HepG2 (cell line): Measurements from ENCODE around the gene INSIG2. TPM values are rescaled to one million over a fixed set of nuclear protein-coding genes. Genes with fewer than 3 reads are reported as not detected.

Experiments used
- ASH2L ChIP-seq: fragments of 300-600, 200-600 bp; sonication (generic); IDR thresholded peaks from 2 replicates; pipeline ENCODE4 v1.7.0; 2017; ENCODE audit warnings: low read depth, mild to moderate bottlenecking, moderate library complexity, mixed read lengths, low read length; ENCODE audit not compliant: insufficient read length
- CHD4 ChIP-seq: fragments of 200-600 bp; sonication (generic); IDR thresholded peaks from 2 replicates; pipeline ENCODE4 v1.7.0; 2017; ENCODE audit warnings: mild to moderate bottlenecking, low read length, borderline replicate concordance
- EHMT2 ChIP-seq: fragments of 200-600 bp; sonication (generic); IDR thresholded peaks from 2 replicates; pipeline ENCODE4 v1.7.0; 2017; ENCODE audit warnings: antibody characterized with exemption, low read depth, low read length, borderline replicate concordance
- FOXK1 ChIP-seq: sonication (generic); formaldehyde crosslinking; IDR thresholded peaks from 2 replicates; pipeline ENCODE4 v1.4.0; 2020; ENCODE audit warnings: low read depth, missing genetic modification reagents, borderline replicate concordance
- GATAD2A ChIP-seq: IDR thresholded peaks from 2 replicates; pipeline ENCODE4 v1.6.1; 2016
- HMG20A ChIP-seq: IDR thresholded peaks from 2 replicates; pipeline ENCODE4 v1.6.1; 2016; ENCODE audit warnings: borderline replicate concordance
- JUND ChIP-seq: sonication (generic); formaldehyde crosslinking; IDR thresholded peaks from 2 replicates; pipeline ENCODE4 v1.8.0; 2022; ENCODE audit warnings: mild to moderate bottlenecking, missing genetic modification reagents
- KAT8 ChIP-seq: IDR thresholded peaks from 2 replicates; pipeline ENCODE4 v1.6.1; 2016; ENCODE audit warnings: missing genetic modification reagents, missing compliant biosample characterization
- NFIC ChIP-seq: IDR thresholded peaks from 2 replicates; pipeline ENCODE4 v1.6.1; 2012; ENCODE audit warnings: mild to moderate bottlenecking, low read length, inconsistent platforms
- POLR2G ChIP-seq: fragments of 200-400 bp; formaldehyde crosslinking; IDR thresholded peaks from 2 replicates; pipeline ENCODE4 v1.6.1; 2018; ENCODE audit warnings: mild to moderate bottlenecking, low read depth, low read length, moderate library complexity
- RCOR2 ChIP-seq: IDR thresholded peaks from 2 replicates; pipeline ENCODE4 v1.6.1; 2016; ENCODE audit warnings: missing biosample characterization, missing genetic modification reagents
- SATB2 ChIP-seq: sonication (generic); formaldehyde crosslinking; IDR thresholded peaks from 2 replicates; pipeline ENCODE4 v1.5.0; 2020; ENCODE audit warnings: missing genetic modification reagents
- SP5 ChIP-seq: IDR thresholded peaks from 2 replicates; pipeline ENCODE4 v1.6.1; 2016; ENCODE audit warnings: low read depth, borderline replicate concordance
- TEAD3 ChIP-seq: optimal IDR thresholded peaks from 2 replicates; pipeline ENCODE3; 2016; ENCODE audit warnings: borderline replicate concordance
- THAP11 ChIP-seq: IDR thresholded peaks from 2 replicates; pipeline ENCODE4 v1.6.1; 2016; ENCODE audit warnings: missing biosample characterization, missing genetic modification reagents
- YEATS2 ChIP-seq: sonication (generic); formaldehyde crosslinking; IDR thresholded peaks from 2 replicates; pipeline ENCODE4 v1.4.0; 2020; ENCODE audit warnings: missing genetic modification reagents, borderline replicate concordance
- ZBTB7B ChIP-seq: sonication (generic); formaldehyde crosslinking; IDR thresholded peaks from 2 replicates; pipeline ENCODE4 v1.4.0; 2020; ENCODE audit warnings: missing genetic modification reagents
- ZFY ChIP-seq: sonication (generic); formaldehyde crosslinking; IDR thresholded peaks from 2 replicates; pipeline ENCODE4 v1.4.0; 2020; ENCODE audit warnings: missing genetic modification reagents
- ZKSCAN8 ChIP-seq: IDR thresholded peaks from 2 replicates; pipeline ENCODE4 v1.6.1; 2016; ENCODE audit warnings: borderline replicate concordance, missing genetic modification reagents, missing compliant biosample characterization
- ZNF124 ChIP-seq: sonication (generic); formaldehyde crosslinking; IDR thresholded peaks from 2 replicates; pipeline ENCODE4 v1.4.0; 2020; ENCODE audit warnings: missing genetic modification reagents
- ZNF839 ChIP-seq: sonication (generic); formaldehyde crosslinking; IDR thresholded peaks from 2 replicates; pipeline ENCODE4 v1.4.0; 2020; ENCODE audit warnings: missing genetic modification reagents, mild to moderate bottlenecking, borderline replicate concordance
- polyA plus RNA-seq, 8 experiments: library from polyadenylated mRNA; depleted of rRNA in 3 of 8; stranded (reverse) in 7 of 8; unstranded in 1 of 8; fragments of >200 nt; fragmentation: Illumina TruSeq in 4 of 8; extraction: Trizol in 4 of 8; gene quantifications; 2 replicates each; pipeline versions ENCODE4 v1.2.1 to v1.2.3, GENCODE V29; 2011 to 2016; ENCODE audit warnings: low read depth in 4 of 8, missing spikeins in 1 of 8, mixed read lengths in 1 of 8; ENCODE audit not compliant: insufficient read depth in 1 of 8
- total RNA-seq, 5 experiments: library from RNA; depleted of rRNA; stranded (reverse); fragments of >200 nt; fragmentation: Illumina TruSeq; extraction: Trizol; gene quantifications; 2 replicates each; pipeline ENCODE4 v1.2.3, GENCODE V29; 2016; ENCODE audit warnings: low read depth in 1 of 5
- TF ChIP-seq, protein P1 (sequence below): IDR thresholded peaks from 2 replicates; pipeline ENCODE4 v1.6.1; 2018; ENCODE audit warnings: missing genetic modification reagents
- TF ChIP-seq, protein P2 (sequence below): sonication (generic); formaldehyde crosslinking; IDR thresholded peaks from 2 replicates; pipeline ENCODE4 v1.5.0; 2020; ENCODE audit warnings: mild to moderate bottlenecking, missing genetic modification reagents, borderline replicate concordance
- TF ChIP-seq, protein P3 (sequence below): sonication (generic); formaldehyde crosslinking; IDR thresholded peaks from 2 replicates; pipeline ENCODE4 v1.4.0; 2020; ENCODE audit warnings: mild to moderate bottlenecking, missing genetic modification reagents
- TF ChIP-seq, protein P4 (sequence below): IDR thresholded peaks from 2 replicates; pipeline ENCODE4 v1.6.1; 2012; ENCODE audit warnings: inconsistent platforms
- TF ChIP-seq, protein P5 (sequence below): sonication (generic); formaldehyde crosslinking; IDR thresholded peaks from 2 replicates; pipeline ENCODE4 v1.4.0; 2020; ENCODE audit warnings: mild to moderate bottlenecking, missing genetic modification reagents

INSIG2 gene
- total and polyA plus RNA-seq, 2 of the 13 experiments (the other 11 are each of a cell fraction or from before 2014, with no cell fraction given): 73.5 to 481 TPM

DNA sequence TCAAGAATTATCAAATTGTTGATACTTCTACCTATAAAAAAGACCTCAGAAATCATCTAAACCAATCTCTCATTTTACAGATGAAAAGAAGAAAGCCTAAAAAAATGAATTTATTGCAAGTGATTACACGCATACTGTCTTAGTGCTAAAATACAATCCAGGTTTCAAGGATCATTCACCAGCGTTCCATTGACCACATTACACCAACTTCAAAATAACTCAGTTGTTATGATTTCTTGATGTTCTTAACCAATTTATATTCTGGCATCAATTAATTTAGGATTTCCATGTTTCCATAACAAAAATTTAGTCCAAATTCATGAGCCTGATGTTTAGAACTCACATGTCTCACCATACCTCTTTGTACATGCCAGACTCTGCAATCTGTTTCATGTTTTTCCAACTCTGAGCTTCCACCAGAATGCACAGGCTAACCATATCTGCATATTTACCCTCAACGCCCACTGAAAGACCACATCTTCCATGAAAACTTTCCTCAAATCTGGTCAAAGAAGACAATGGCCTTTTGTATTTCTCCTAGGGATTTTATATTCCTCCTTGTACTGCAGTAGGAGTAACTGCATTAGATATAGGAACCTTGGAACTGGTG lies 2.1 kb upstream of the INSIG2 start (continued):
- TF ChIP-seq EHMT2 (peak; percentile 81; the same call in 1 of the 2 replicates), NFIC (0 out of 2 replicates have a peak, but pooled peaks have one; percentile 6), JUND (CRISPR knock-in tag) (0 out of 2 replicates have a peak, but pooled peaks have one; percentile 6), ASH2L (peak; percentile 84), RCOR2 (CRISPR knock-in tag) (no peak), ZKSCAN8 (no peak), CHD4 (peak; percentile 71; the same call in 1 of the 2 replicates), ZNF839 (CRISPR knock-in tag) (no peak), YEATS2 (CRISPR knock-in tag) (0 out of 2 replicates have a peak, but pooled peaks have one; percentile 19), FOXK1 (CRISPR knock-in tag) (peak; percentile 59; the same call in 1 of the 2 replicates), POLR2G (peak; percentile 89), KAT8 (CRISPR knock-in tag) (peak; percentile 9; the same call in 1 of the 2 replicates), TEAD3 (no peak), THAP11 (CRISPR knock-in tag) (no peak; the same call in 1 of the 2 replicates), ZFY (CRISPR knock-in tag) (peak; percentile 6; the same call in 1 of the 2 replicates), SP5 (peak; percentile 53; the same call in 1 of the 2 replicates), GATAD2A (CRISPR knock-in tag) (peak; percentile 54; the same call in 1 of the 2 replicates), HMG20A (CRISPR knock-in tag) (peak; percentile 72; the same call in 1 of the 2 replicates), ZNF124 (0 out of 2 replicates have a peak, but pooled peaks have one; percentile 13), SATB2 (0 out of 2 replicates have a peak, but pooled peaks have one; percentile 2), ZBTB7B (CRISPR knock-in tag) (peak; percentile 51; the same call in 1 of the 2 replicates)
- TF ChIP-seq, protein P1, sequence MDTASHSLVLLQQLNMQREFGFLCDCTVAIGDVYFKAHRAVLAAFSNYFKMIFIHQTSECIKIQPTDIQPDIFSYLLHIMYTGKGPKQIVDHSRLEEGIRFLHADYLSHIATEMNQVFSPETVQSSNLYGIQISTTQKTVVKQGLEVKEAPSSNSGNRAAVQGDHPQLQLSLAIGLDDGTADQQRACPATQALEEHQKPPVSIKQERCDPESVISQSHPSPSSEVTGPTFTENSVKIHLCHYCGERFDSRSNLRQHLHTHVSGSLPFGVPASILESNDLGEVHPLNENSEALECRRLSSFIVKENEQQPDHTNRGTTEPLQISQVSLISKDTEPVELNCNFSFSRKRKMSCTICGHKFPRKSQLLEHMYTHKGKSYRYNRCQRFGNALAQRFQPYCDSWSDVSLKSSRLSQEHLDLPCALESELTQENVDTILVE (CRISPR knock-in tag): peak; percentile 41; the same call in 1 of the 2 replicates
- TF ChIP-seq, protein P2, sequence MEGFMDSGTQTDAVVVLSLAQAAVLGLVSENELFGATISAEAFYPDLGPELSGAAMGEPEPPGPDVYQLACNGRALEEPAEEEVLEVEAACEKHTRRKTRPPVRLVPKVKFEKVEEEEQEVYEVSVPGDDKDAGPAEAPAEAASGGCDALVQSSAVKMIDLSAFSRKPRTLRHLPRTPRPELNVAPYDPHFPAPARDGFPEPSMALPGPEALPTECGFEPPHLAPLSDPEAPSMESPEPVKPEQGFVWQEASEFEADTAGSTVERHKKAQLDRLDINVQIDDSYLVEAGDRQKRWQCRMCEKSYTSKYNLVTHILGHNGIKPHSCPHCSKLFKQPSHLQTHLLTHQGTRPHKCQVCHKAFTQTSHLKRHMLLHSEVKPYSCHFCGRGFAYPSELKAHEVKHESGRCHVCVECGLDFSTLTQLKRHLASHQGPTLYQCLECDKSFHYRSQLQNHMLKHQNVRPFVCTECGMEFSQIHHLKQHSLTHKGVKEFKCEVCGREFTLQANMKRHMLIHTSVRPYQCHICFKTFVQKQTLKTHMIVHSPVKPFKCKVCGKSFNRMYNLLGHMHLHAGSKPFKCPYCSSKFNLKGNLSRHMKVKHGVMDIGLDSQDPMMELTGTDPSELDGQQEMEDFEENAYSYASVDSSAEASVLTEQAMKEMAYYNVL: 0 out of 2 replicates have a peak, but pooled peaks have one; percentile 69
- TF ChIP-seq, protein P3, sequence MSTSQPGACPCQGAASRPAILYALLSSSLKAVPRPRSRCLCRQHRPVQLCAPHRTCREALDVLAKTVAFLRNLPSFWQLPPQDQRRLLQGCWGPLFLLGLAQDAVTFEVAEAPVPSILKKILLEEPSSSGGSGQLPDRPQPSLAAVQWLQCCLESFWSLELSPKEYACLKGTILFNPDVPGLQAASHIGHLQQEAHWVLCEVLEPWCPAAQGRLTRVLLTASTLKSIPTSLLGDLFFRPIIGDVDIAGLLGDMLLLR (CRISPR knock-in tag): no peak
- TF ChIP-seq, protein P4, sequence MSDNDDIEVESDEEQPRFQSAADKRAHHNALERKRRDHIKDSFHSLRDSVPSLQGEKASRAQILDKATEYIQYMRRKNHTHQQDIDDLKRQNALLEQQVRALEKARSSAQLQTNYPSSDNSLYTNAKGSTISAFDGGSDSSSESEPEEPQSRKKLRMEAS: peak; percentile 14; the same call in 1 of the 2 replicates
- TF ChIP-seq, protein P5, sequence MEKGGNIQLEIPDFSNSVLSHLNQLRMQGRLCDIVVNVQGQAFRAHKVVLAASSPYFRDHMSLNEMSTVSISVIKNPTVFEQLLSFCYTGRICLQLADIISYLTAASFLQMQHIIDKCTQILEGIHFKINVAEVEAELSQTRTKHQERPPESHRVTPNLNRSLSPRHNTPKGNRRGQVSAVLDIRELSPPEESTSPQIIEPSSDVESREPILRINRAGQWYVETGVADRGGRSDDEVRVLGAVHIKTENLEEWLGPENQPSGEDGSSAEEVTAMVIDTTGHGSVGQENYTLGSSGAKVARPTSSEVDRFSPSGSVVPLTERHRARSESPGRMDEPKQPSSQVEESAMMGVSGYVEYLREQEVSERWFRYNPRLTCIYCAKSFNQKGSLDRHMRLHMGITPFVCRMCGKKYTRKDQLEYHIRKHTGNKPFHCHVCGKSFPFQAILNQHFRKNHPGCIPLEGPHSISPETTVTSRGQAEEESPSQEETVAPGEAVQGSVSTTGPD (CRISPR knock-in tag): peak; percentile 91
